ENCODE data around the gene ZNF444.

- TF ChIP-seq EZH2 (IDR thresholded peaks at IDR 0.05) (no peak), CTCF (IDR thresholded peaks at IDR 0.05 in 2 of 3, conservative IDR thresholded peaks at IDR 0.05 in 1 of 3; ENCODE audit: borderline replicate concordance in 1 of 3, insufficient read depth in 1 of 3, low read depth in 2 of 3, low read length in 2 of 3) (no peak), ZFX (IDR thresholded peaks at IDR 0.05) (no peak), ATF3 (IDR thresholded peaks at IDR 0.05) (no peak), POLR2A (IDR thresholded peaks at IDR 0.05; ENCODE audit: borderline replicate concordance, extremely low read depth, insufficient read depth, insufficient read length) (no peak), RAD21 (IDR thresholded peaks at IDR 0.05; ENCODE audit: low read depth) (no peak), REST (IDR thresholded peaks at IDR 0.05; ENCODE audit: low read depth) (no peak), POLR2AphosphoS5 (IDR thresholded peaks at IDR 0.05; ENCODE audit: low read depth, low read length) (no peak), CBX3 (IDR thresholded peaks at IDR 0.05; ENCODE audit: low read depth) (no peak), SP1 (IDR thresholded peaks at IDR 0.05; ENCODE audit: low read depth) (no peak)
Observed at GRCh38 chr19:56097306-56097705, 43.8 kb upstream of the ZNF444 start.
